Measurements from ENCODE around the gene RAB40A. TPM values are rescaled to one million over a fixed set of nuclear protein-coding genes. Genes with fewer than 3 reads are reported as not detected.
A peak's percentile ranks its signal among the peaks of the same experiment; 100 is the strongest.

Gene RAB40A
- total and polyA plus RNA-seq, 3 donors from 2014 or later: 5.3 to 37.9 (median 29.5) TPM

DNA sequence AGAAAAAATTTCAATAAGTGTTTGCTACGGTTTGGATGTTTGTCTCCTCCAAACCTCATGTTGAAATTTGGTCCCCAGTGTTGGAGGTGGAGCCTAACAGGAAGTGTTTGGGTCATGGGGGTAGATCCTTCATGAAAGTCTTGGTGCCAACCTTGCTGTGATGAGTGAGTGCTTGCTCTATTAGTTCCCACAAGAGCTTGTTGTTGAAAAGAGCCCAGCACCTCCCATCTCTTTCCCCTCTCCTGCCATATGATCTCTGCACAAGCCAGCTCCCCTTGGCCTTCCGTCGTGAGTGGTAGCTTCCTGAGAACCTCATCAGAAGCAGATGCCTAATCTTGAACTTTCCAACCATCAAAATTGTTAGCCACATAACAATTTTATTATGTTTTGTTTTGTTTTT is 10.3 kb upstream of the RAB40A start:
- intact Hi-C loops (cut with DNase I; ENCODE audit: low total_unique reads): no loop called here

DNA sequence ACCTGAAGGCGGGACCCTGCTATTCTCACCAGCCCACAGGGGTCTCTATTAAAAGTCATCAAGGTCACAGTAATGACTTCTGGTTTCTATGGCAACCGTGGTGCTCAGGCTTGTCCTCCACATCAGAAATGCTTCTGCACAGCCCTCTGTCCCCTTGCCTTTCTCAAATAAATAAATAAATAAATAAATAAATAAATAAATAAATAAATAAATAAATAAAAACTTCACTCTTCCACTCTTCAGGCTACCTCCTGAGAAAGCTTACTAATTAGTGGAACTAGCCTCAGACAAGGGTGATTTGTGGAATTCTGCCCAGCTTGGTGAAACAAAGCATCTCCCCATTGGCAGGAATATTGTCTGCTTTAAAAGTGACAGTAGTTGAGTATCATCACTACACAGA is 5.5 kb upstream of the RAB40A start:
- DNase-seq: no peak
- Histone ChIP-seq H3K27ac (no peak overlapping the region), H3K36me3 (ENCODE audit: low read depth, missing control alignments) (no peaks in the 10 kb centered on the region), H3K27me3 (no peaks in the 10 kb centered on the region), H3K4me1 (no peaks in the 10 kb centered on the region), H3K9me3 (no peaks in the 10 kb centered on the region), H3K4me3 (no peak overlapping the region)
- intact Hi-C loops (cut with DNase I; ENCODE audit: low total_unique reads): no loop called here
- TF ChIP-seq, protein P1, sequence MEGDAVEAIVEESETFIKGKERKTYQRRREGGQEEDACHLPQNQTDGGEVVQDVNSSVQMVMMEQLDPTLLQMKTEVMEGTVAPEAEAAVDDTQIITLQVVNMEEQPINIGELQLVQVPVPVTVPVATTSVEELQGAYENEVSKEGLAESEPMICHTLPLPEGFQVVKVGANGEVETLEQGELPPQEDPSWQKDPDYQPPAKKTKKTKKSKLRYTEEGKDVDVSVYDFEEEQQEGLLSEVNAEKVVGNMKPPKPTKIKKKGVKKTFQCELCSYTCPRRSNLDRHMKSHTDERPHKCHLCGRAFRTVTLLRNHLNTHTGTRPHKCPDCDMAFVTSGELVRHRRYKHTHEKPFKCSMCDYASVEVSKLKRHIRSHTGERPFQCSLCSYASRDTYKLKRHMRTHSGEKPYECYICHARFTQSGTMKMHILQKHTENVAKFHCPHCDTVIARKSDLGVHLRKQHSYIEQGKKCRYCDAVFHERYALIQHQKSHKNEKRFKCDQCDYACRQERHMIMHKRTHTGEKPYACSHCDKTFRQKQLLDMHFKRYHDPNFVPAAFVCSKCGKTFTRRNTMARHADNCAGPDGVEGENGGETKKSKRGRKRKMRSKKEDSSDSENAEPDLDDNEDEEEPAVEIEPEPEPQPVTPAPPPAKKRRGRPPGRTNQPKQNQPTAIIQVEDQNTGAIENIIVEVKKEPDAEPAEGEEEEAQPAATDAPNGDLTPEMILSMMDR (IDR thresholded peaks at IDR 0.05): no peak
- TF ChIP-seq POLR2A (IDR thresholded peaks at IDR 0.05): no peak
- 85% methylated on average over 2 of the region's 2 CpGs; no CpG with 5 or more reads in 1 of the 2 donors for WGBS, 2 donors

More for the DNA sequence above, 10.3 kb upstream of the RAB40A start:
- no peak for DNase-seq
- H3K27me3 ChIP-seq: no peaks in the 10 kb centered on the region
- no peak for TF ChIP-seq POLR2A (IDR thresholded peaks at IDR 0.05)
- TF ChIP-seq, protein P1 (IDR thresholded peaks at IDR 0.05): no peak
- H3K9me3 ChIP-seq: no peaks in the 10 kb centered on the region
- 79 to 80% methylated on average over 3 of the region's 3 CpGs for WGBS, 2 donors
- no peaks in the 10 kb centered on the region for H3K4me1 ChIP-seq
- H3K4me3 ChIP-seq: no peak overlapping the region
- H3K27ac ChIP-seq: no peak overlapping the region
- no peaks in the 10 kb centered on the region for H3K36me3 ChIP-seq (ENCODE audit: low read depth, missing control alignments)

GRCh38 chrX:103523605-103524004 is 4.3 kb upstream of the RAB40A start:
- no peaks in the 10 kb centered on the region for H3K4me1 ChIP-seq
- no peak for DNase-seq
- intact Hi-C loops (cut with DNase I; ENCODE audit: low total_unique reads): no loop called here
- H3K4me3 ChIP-seq: no peak overlapping the region
- TF ChIP-seq, protein P1 (IDR thresholded peaks at IDR 0.05): no peak
- TF ChIP-seq POLR2A (IDR thresholded peaks at IDR 0.05): no peak
- 92 to 95% methylated on average over 2 of the region's 2 CpGs for WGBS, 2 donors
- H3K36me3 ChIP-seq (ENCODE audit: low read depth, missing control alignments): no peaks in the 10 kb centered on the region
- H3K27me3 ChIP-seq: no peaks in the 10 kb centered on the region
- no peaks in the 10 kb centered on the region for H3K9me3 ChIP-seq
- H3K27ac ChIP-seq: no peak overlapping the region

GRCh38 chrX:103520386-103520785 is 1.1 kb upstream of the RAB40A start:
- Histone ChIP-seq H3K27ac (no peak overlapping the region), H3K4me1 (no peaks in the 10 kb centered on the region), H3K36me3 (ENCODE audit: low read depth, missing control alignments) (no peaks in the 10 kb centered on the region), H3K4me3 (no peak overlapping the region), H3K9me3 (no peaks in the 10 kb centered on the region), H3K27me3 (no peaks in the 10 kb centered on the region)
- no peak for TF ChIP-seq POLR2A (IDR thresholded peaks at IDR 0.05)
- TF ChIP-seq, protein P1 (IDR thresholded peaks at IDR 0.05): no peak
- intact Hi-C loops (cut with DNase I; ENCODE audit: low total_unique reads): no loop called here
- no peak for DNase-seq
- 45 to 62% methylated on average over 4 of the region's 4 CpGs for WGBS, 2 donors

DNA sequence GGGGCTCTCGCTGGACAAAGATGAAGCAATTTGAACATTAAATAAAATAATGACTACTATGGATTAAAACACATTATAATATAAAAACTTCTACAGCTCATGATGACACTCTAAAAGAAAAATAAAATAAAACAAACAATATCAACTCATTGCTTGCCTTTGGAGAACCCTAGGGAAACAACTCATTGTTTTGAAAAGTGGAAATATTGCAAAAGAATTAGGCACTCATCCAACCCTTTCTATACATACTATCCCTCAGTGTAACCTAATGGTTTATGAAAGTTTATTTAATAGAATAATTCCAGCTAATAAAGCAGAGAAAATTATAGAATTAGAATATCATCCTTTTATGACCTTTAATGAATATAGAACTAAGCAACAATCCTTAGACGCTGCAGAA is 718 bp downstream of the RAB40A start:
- H3K9me3 ChIP-seq: no peaks in the 10 kb centered on the region

More for the DNA sequence above, 718 bp downstream of the RAB40A start:
- WGBS, 2 donors: 85 to 88% methylated on average over 2 of the region's 2 CpGs
- no peak for TF ChIP-seq POLR2A (IDR thresholded peaks at IDR 0.05)
- TF ChIP-seq, protein P1 (IDR thresholded peaks at IDR 0.05): no peak
- no peaks in the 10 kb centered on the region for H3K27me3 ChIP-seq
- intact Hi-C loops (cut with DNase I; ENCODE audit: low total_unique reads): no loop called here
- peak overlapping the region in 1 of 2 donors; percentile 59 for H3K27ac ChIP-seq
- no peaks in the 10 kb centered on the region for H3K36me3 ChIP-seq (ENCODE audit: low read depth, missing control alignments)
- DNase-seq: no peak
- no peaks in the 10 kb centered on the region for H3K4me1 ChIP-seq
- H3K4me3 ChIP-seq: no peak overlapping the region

Measured in testis (tissue), 3 donors.